ENCODE measurements around the gene NMUR1. TPM values are rescaled to one million over a fixed set of nuclear protein-coding genes. Genes with fewer than 3 reads are reported as not detected.

NMUR1 gene
- total RNA-seq, 4 donors from 2014 or later = 0.21 to 2.5 (median 0.22) TPM; not detected in 1

DNA sequence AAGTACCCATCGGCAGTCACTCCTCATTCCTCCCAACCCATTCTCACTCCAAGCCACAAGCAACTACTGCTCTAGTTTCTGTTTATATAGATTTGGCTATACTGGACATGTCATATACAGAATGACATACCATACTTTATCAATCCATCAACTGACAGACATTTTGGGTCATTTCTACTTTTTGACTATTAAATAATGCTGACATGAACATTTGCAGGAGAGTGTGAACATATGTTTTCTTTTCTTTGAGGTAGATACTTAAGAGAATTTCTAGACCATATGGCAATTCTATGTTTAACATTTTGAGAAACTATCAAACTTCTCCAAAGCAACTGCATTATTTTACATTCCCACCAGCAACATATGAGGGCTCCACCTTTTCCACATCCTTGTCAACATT is 32.6 kb downstream of the NMUR1 start:
- no peaks in the 10 kb centered on the region for H3K4me1 ChIP-seq
- no peak for DNase-seq (ENCODE audit: low spot score in 2 of 2)
- 91 to 93% methylated on average over 1 of the region's 1 CpG for WGBS, 2 donors
- TF ChIP-seq POLR2A (IDR thresholded peaks at IDR 0.05) (no peak), EP300 (IDR thresholded peaks at IDR 0.05) (no peak)
- no peaks in the 10 kb centered on the region for H3K27me3 ChIP-seq
- no peak overlapping the region for H3K4me3 ChIP-seq
- H3K9me3 ChIP-seq = no peaks in the 10 kb centered on the region
- H3K36me3 ChIP-seq = peaks cover 0 to 12% (median 0%) of the 10 kb centered on the region in 3 donors
- H3K27ac ChIP-seq = no peak overlapping the region

DNA sequence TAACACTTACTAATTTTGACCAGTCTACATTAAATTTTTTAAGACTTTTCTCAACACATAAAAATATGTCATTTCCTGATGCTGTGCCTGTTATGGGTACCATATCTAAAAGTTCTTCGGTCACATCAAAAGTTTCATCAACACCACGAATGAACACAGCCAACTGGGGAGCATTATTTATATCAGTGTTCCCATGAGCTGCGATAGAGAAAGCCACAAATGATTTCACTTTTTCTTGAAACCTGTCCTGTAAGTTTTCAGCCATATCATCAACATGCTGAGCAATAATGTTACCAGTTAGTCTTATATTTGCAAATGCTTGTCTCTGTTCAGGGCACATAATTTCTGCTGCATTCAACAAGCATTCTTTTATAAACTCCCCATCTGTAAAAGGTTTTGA is 35.6 kb downstream of the NMUR1 start:
- Histone ChIP-seq H3K36me3 (peaks cover 0 to 3% (median 0%) of the 10 kb centered on the region in 3 donors), H3K27me3 (no peaks in the 10 kb centered on the region), H3K9me3 (no peaks in the 10 kb centered on the region), H3K27ac (no peak overlapping the region), H3K4me3 (no peak overlapping the region), H3K4me1 (no peaks in the 10 kb centered on the region)
- WGBS, 2 donors = 78 to 91% methylated on average over 3 of the region's 3 CpGs
- TF ChIP-seq EP300 (IDR thresholded peaks at IDR 0.05) (no peak), POLR2A (IDR thresholded peaks at IDR 0.05) (no peak)
- TF ChIP-seq, protein P1, sequence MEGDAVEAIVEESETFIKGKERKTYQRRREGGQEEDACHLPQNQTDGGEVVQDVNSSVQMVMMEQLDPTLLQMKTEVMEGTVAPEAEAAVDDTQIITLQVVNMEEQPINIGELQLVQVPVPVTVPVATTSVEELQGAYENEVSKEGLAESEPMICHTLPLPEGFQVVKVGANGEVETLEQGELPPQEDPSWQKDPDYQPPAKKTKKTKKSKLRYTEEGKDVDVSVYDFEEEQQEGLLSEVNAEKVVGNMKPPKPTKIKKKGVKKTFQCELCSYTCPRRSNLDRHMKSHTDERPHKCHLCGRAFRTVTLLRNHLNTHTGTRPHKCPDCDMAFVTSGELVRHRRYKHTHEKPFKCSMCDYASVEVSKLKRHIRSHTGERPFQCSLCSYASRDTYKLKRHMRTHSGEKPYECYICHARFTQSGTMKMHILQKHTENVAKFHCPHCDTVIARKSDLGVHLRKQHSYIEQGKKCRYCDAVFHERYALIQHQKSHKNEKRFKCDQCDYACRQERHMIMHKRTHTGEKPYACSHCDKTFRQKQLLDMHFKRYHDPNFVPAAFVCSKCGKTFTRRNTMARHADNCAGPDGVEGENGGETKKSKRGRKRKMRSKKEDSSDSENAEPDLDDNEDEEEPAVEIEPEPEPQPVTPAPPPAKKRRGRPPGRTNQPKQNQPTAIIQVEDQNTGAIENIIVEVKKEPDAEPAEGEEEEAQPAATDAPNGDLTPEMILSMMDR (IDR thresholded peaks at IDR 0.05) = no peak
- no peak for DNase-seq (ENCODE audit: low spot score in 2 of 2)

DNA sequence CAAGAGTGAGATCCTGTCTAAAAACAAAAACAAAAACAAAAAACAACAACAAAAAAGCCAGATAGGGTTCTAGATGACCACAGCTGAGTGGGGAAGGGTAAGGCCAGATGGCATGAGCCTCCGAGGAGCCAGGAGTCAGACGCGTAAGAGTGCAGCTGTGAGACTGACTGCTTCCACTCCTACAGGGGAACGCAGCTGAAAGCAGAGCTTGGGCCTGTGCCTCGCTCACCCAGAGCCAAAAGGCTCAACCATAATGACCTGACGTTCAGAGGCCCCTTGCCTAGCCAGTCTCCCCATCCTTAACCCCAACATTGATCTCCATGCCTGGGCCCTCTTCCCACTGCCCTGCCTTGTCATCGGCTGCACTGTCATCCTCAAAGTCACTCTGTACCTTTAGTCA is 39.4 kb downstream of the NMUR1 start:
- no peaks in the 10 kb centered on the region for H3K4me1 ChIP-seq
- H3K4me3 ChIP-seq = no peak overlapping the region
- 80 to 88% methylated on average over 7 of the region's 7 CpGs for WGBS, 2 donors
- TF ChIP-seq POLR2A (IDR thresholded peaks at IDR 0.05) (no peak), EP300 (IDR thresholded peaks at IDR 0.05) (no peak)
- TF ChIP-seq, protein P1 (IDR thresholded peaks at IDR 0.05) = no peak
- H3K27me3 ChIP-seq = no peaks in the 10 kb centered on the region
- no peaks in the 10 kb centered on the region for H3K9me3 ChIP-seq
- H3K27ac ChIP-seq = no peak overlapping the region
- no peaks in the 10 kb centered on the region for H3K36me3 ChIP-seq
- no peak for DNase-seq (ENCODE audit: low spot score in 2 of 2)

DNA sequence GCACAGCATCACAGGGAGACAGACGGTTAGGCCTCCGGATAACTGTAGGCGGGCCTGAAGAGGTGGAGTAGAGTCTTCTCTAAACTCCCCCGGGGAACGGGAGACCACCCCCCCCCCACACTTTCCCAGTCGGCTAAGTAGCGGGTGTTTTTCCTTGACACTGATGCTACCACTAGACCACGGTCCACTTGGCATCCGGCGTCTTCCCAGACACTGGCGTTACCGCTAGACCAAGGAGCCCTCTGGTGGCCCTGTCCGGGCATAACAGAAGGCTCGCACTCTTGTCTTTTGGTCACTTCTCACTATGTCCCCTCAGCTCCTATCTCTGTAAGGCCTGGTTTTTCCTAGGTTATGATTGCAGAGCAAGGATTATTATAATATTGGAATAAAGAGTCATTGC is 40.3 kb downstream of the NMUR1 start:
- WGBS, 2 donors = 80 to 87% methylated on average over 14 of the region's 14 CpGs
- Histone ChIP-seq H3K27ac (no peak overlapping the region), H3K36me3 (no peaks in the 10 kb centered on the region), H3K4me3 (no peak overlapping the region), H3K9me3 (no peaks in the 10 kb centered on the region), H3K4me1 (no peaks in the 10 kb centered on the region), H3K27me3 (no peaks in the 10 kb centered on the region)
- TF ChIP-seq EP300 (IDR thresholded peaks at IDR 0.05) (no peak), POLR2A (IDR thresholded peaks at IDR 0.05) (no peak)
- TF ChIP-seq, protein P1 (IDR thresholded peaks at IDR 0.05) = no peak
- no peak for DNase-seq (ENCODE audit: low spot score in 2 of 2)

DNA sequence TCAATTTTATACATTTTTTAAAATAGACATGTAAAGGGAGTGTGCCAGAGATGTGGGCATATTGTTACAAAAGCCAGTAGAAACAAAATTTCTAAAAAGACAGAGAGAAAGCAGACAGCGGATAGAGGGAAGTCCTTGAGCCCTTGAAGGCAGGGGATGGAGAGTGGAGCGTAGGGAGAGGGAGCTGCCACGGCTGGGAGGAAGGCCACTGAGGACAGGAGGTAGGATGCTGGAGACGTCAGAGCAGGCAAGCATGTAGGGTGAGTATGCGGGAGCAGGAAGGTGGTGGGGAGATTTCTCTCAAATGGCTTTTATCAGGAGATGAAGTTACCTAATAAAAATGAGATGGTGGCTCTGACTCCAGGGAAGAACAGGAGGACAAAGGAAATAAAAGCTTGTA is 41.9 kb downstream of the NMUR1 start:
- DNase-seq (ENCODE audit: low spot score in 2 of 2) = no peak
- no peaks in the 10 kb centered on the region for H3K27me3 ChIP-seq
- TF ChIP-seq EP300 (IDR thresholded peaks at IDR 0.05) (no peak), POLR2A (IDR thresholded peaks at IDR 0.05) (no peak)
- TF ChIP-seq, protein P1 (IDR thresholded peaks at IDR 0.05) = no peak
- WGBS, 2 donors = 86 to 92% methylated on average over 5 of the region's 5 CpGs
- no peak overlapping the region for H3K27ac ChIP-seq
- no peaks in the 10 kb centered on the region for H3K36me3 ChIP-seq
- H3K4me1 ChIP-seq = peaks cover 0 to 2% (median 0%) of the 10 kb centered on the region in 4 donors
- no peaks in the 10 kb centered on the region for H3K9me3 ChIP-seq
- H3K4me3 ChIP-seq = no peak overlapping the region

Measured in tibial nerve (tissue), 4 donors.